ENCODE data around the gene USP35.
"Not testable (repeated sequence)": the region's sequence is repeated elsewhere in the genome, so short reads cannot be mapped to it uniquely, and the experiment has no call there.

Gene USP35

DNA sequence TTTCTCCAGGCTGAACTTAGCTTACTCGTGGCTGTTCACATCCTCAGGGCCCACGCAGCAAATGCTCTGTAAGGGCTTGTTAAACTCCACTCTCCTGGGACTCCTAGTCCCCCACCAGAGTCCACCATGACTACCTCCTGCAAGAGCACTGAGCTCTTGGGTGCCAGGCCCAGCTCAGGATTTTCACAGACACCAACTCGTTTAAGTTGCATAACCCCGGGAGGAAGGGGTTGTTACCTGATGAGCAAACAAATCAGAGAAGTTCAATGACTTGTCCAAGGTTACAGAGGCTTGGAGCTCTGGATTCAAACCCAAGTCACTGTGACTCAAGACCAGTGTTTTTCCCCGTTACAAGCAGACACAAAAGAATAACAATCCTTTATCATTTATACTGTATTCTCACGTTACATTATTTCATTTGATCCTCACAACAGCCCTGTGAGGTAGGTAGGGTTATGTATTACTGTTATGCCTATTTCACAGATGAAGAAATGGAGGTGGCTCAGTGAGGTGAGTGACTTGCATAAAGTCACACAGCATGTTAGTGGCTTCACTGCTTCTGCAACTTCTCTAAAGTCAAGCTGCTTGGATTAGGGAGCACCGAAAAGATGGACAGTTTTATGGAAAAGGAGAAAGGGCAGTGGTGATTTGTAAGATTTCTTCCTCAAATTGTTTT is 17.7 kb upstream of the USP35 start:
- no peak for DNase-seq (ENCODE audit: low spot score)

GRCh38 chr11:78171951-78172350 is 16.8 kb upstream of the USP35 start:
- no peak for DNase-seq (ENCODE audit: low spot score)

DNA sequence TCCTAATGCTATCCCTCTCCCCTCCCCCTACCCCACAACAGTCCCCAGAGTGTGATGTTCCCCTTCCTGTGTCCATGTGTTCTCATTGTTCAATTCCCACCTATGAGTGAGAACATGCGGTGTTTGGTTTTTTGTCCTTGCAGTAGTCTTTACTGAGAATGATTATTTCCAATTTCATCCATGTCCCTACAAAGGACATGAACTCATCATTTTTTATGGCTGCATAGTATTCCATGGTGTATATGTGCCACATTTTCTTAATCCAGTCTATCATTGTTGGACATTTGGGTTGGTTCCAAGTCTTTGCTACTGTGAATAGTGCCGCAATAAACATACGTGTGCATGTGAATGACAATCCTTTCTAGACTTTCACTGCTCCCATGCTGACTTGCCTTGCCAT is 12.9 kb upstream of the USP35 start:
- not testable (repeated sequence) for DNase-seq (ENCODE audit: low spot score)

DNA sequence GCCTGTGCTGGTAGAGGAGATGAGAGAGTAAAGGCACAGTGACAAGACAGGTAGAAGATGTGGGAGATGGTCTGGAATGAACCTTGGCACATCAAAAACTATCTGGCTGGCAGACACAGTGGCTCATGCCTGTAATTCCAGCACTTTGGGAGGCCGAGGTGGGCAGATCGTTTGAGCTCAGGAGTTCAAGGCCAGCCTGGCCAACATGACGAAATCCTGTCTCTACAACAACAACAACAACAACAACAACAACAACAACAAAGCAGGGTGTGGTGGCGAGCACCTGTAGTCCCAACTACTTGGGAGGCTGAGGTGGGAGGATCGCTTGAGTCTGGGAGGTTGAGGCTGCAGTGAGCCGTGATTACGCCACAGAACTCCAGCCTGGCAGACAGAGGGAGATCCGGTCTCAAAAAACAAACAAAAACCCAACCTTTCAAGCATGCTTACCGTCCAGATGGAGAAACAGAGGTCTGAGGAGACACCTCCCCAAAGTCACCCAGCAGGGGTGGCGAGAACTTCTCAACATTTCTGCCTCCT is 12.0 kb upstream of the USP35 start:
- no peak for DNase-seq (ENCODE audit: low spot score)

DNA sequence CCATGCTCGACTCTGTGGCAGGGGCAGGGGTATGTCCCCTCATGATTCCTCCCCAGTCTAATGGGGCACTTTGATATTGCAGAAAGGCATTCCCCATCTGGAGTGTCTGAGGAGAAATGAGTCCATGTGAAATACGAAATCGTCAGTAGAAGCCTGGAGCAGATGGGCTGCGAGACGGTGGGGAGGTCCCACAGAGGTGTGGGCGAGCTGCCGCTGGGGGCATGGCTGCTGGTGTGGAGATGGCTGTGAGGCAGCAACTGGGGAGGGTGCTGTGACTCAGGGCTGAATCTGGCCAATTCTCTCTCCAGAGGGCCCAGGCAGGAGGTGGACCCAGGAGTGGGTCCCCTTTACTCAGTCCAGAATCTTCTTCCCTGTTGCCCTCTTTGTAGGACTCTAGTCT is 11.5 kb upstream of the USP35 start:
- no peak for DNase-seq (ENCODE audit: low spot score)

GRCh38 chr11:78179459-78180071 is 9.2 kb upstream of the USP35 start:
- DNase-seq (ENCODE audit: low spot score): no peak

GRCh38 chr11:78180751-78181150 is 8.0 kb upstream of the USP35 start:
- DNase-seq (ENCODE audit: low spot score): no peak

DNA sequence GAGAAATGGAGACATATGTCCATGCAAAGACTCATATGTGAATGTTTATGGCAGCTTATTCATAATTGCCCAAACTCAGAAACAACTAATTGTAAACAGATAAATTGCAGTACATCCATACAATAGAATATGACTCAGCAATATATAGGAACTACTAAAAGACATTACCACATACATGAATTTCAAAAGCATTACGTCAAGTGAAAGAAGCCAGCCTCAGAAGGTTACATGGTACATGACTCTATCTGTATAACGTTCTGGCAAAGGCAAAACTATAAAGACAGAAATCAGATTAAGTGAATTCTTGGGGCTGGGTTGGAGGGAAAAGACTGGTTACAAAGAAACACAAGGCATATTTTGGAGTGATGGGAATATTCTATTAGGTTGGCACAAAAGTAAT is 7.5 kb upstream of the USP35 start:
- no peak for DNase-seq (ENCODE audit: low spot score)

- DNase-seq (ENCODE audit: low spot score): peak; percentile 82
Measured at GRCh38 chr11:78187366-78188285, 1.1 kb upstream of the USP35 start.

- DNase-seq (ENCODE audit: low spot score): no peak
Measured at GRCh38 chr11:78189174-78189724, 530 bp downstream of the USP35 start.

DNA sequence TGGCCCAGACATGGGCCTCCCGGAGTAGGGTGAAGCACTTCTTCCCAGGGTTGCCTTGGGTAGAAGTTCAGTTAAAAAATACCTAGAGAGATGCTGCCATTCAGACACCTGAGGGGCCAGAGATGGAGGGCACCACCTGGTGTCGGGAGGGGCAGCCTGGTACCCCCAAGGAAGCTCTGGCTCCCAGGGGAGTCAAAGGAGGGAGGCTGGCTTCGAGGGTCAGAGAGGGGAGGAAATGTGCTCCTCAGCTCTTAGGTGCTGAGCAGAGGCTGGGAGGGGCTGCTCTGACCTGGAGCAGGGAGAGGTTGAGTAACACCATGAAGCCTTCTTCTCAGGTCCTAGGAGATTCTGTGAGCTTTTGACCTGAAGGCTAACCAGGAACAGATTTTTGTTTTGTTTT is 1.1 kb downstream of the USP35 start:
- no peak for DNase-seq (ENCODE audit: low spot score)

DNA sequence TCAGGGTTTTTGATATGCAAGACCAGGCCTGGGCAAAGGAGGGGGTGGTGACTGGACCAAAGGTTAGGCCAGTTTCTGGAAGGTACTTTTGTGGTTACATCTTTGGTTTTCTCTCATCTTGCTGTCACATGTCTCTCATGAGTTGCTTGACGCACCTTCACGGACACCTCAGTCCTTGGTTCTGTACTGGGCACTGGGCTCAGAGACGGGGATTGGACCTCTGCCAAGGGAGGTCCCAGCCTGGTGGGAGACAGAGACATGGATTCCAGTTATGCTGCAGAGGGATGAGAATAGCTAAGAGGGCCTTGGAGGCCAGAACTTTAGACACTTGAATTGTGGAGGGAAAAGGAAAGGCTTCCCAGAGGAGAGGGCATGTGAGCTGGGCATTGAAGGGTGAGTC is 1.7 kb downstream of the USP35 start:
- DNase-seq (ENCODE audit: low spot score): no peak

GRCh38 chr11:78190871-78191538 is 2.3 kb downstream of the USP35 start:
- no peak for DNase-seq (ENCODE audit: low spot score)

- no peak for DNase-seq (ENCODE audit: low spot score)
Measured at GRCh38 chr11:78192223-78192719, 3.6 kb downstream of the USP35 start.

DNA sequence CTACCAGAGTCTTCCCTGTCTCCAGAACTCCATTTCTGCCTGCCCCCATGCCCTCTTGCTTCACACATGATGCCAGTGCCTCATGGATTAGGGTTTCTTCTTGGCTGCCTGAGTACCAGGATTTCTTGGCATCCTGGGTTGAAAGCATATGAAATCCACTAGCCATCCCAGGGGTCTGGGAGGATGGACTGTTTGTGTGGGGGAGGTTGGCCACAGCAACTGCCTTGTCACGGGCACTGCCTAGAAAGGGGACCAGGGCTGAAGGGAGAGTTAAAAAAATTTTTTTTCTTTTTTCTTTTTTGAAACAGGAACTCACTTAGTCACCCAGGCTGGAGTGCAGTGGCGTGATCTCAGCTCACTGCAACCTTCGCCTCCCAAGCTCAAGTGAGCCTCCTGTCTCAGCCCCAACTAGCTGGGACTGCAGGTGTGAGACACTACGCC is 4.2 kb downstream of the USP35 start:
- no peak for DNase-seq (ENCODE audit: low spot score)

- DNase-seq (ENCODE audit: low spot score): no peak
Measured at GRCh38 chr11:78193806-78194205, 5.1 kb downstream of the USP35 start.

DNA sequence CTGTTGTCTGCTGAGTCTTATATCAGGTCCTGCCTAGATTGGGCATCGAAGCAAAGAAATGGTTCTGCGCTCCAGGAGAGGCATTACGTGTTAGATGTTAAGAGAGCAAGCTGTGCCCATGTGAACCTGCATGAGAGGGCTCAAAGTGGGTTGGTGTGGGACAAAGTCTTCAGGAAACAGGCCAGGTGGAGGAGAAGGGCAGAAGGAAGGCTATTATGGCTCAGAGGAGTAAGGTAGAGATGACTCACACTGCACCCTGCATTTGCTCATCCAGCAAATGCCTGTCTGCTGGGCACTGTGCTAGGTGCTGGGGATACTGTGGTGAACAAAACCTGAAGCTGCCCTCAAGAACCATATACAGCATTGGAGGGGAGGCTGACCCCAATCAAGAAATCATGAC is 5.8 kb downstream of the USP35 start:
- no peak for DNase-seq (ENCODE audit: low spot score)

GRCh38 chr11:78195917-78196560 is 7.3 kb downstream of the USP35 start:
- DNase-seq (ENCODE audit: low spot score): no peak

- no peak for DNase-seq (ENCODE audit: low spot score)
Measured at GRCh38 chr11:78196661-78197091, 8.0 kb downstream of the USP35 start.

DNA sequence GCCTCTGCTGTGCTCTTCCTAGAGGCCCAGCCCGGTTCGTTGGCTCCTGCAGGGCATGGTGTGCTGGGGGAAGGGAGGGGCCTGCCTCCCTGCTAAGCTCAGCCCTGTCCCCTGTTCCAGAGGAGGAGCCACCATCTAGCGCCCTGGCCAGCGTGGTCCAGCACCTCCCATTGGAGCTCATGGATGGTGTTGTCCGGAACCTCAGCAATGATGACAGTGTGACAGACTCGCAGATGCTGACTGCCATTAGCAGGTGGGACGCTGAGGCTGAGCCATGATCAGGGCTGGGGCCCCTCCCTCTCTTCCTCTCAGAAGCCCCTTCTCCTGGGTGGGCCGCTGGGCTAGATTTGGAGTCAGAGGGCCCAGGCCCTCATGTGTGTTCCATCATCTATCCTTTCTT is 9.1 kb downstream of the USP35 start:
- no peak for DNase-seq (ENCODE audit: low spot score)

GRCh38 chr11:78199015-78199652 is 10.4 kb downstream of the USP35 start:
- no peak for DNase-seq (ENCODE audit: low spot score)

All from germinal center (tissue), 1 donor.